Stimulated activated CD4-positive, alpha-beta T cell treated with anti-CD3 and anti-CD28 coated beads, TNF-alpha, amount 100 ng/mL, for 1 hour (primary cell): Measurements from ENCODE around the gene PIP5K1C.
A peak's percentile ranks its signal among the peaks of the same experiment; 100 is the strongest.

Source experiments
- DNase-seq, 3 donors: peaks; one replicate each; pipeline ENCODE4 v3.0.0-alpha.2; 2020; ENCODE audit warnings: low read depth in 3 of 3, low spot score in 1 of 3

Gene PIP5K1C, protein sequence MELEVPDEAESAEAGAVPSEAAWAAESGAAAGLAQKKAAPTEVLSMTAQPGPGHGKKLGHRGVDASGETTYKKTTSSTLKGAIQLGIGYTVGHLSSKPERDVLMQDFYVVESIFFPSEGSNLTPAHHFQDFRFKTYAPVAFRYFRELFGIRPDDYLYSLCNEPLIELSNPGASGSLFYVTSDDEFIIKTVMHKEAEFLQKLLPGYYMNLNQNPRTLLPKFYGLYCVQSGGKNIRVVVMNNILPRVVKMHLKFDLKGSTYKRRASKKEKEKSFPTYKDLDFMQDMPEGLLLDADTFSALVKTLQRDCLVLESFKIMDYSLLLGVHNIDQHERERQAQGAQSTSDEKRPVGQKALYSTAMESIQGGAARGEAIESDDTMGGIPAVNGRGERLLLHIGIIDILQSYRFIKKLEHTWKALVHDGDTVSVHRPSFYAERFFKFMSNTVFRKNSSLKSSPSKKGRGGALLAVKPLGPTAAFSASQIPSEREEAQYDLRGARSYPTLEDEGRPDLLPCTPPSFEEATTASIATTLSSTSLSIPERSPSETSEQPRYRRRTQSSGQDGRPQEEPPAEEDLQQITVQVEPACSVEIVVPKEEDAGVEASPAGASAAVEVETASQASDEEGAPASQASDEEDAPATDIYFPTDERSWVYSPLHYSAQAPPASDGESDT

DNA sequence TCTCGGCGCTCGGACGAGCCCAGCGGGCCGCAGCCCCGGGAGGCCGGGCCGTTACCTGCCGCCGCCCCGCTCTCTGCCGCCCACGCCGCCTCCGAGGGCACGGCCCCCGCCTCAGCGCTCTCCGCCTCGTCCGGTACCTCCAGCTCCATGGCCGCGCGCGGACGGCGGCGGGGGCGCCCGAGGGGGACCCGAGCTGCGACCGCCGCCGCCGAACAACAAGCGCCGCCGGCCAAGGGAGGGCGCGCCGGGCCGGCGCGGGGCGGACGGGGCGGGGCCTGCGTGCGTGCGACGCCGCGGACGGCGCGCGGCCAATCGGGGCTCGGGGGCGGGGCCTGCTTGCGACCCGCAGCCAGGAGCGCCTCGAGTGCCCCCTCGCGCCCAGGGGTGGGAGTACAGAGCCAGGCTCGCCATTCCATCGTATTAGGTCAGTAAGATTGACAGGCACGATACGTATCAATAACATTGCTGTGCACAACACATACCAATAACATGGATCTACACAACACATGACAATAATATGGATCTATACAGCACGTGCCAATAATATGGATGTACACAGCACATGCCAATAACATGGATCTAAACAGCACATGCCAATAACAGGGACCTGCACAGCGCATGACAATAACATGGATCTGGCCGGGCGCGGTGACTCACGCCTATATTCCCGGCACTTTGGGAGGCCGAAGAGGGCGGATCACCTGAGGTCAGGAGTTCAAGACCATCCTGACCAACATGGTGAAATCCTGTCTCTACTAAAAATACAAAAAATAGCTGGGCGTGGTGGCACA, at the start of gene PIP5K1C:
Gene PIP5K1C (minus strand): TSS at position 227 of the 791 bp plus-strand sequence. CDS start 78 bp downstream, at position 149.
- DNase-seq = peak; percentile 79 to 95 (median 88)

DNA sequence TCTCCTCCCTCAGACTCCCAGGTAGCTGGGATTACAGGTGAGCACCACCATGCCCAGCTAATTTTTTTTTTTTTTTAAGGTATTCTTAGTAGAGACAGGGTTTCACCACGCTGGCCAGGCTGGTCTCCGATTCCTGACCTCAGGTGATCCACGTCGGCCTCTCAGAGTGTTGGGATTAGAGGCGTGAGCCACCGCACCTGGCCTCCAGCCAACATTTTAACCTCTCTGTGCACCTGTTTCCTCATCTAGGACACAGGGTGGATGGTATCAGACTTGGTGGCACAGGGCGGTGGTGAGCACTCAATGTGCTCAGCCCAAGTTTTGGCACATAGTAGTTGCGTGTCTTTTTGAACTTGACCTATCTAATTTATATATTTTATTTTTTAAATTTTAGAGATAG, 48.7 kb upstream of the PIP5K1C start:
- DNase-seq = no peak

DNA sequence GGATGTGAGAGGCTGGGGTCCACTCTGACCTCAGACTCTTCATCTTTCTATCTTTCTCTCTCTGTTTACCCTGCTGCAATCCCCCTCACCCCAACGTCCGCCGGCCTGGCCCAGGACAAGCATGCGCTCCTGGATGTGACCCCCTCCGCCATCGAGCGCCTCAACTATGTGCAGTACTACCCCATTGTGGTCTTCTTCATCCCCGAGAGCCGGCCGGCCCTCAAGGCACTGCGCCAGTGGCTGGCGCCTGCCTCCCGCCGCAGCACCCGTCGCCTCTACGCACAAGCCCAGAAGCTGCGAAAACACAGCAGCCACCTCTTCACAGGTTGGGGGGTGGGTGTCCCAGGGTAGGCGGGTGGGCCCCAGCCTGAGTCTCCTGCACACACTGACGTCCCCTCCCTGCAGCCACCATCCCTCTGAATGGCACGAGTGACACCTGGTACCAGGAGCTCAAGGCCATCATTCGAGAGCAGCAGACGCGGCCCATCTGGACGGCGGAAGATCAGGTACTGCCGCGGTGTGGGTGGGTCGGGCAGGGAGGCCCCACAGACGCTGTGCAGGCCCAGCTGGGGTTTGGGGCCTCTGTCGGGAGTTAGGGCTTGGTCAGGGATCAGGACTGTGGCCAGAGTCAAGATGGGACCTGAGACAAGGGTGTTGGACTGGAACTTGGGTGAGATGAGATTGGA, 46.2 kb upstream of the PIP5K1C start:
- DNase-seq = no peak

DNA sequence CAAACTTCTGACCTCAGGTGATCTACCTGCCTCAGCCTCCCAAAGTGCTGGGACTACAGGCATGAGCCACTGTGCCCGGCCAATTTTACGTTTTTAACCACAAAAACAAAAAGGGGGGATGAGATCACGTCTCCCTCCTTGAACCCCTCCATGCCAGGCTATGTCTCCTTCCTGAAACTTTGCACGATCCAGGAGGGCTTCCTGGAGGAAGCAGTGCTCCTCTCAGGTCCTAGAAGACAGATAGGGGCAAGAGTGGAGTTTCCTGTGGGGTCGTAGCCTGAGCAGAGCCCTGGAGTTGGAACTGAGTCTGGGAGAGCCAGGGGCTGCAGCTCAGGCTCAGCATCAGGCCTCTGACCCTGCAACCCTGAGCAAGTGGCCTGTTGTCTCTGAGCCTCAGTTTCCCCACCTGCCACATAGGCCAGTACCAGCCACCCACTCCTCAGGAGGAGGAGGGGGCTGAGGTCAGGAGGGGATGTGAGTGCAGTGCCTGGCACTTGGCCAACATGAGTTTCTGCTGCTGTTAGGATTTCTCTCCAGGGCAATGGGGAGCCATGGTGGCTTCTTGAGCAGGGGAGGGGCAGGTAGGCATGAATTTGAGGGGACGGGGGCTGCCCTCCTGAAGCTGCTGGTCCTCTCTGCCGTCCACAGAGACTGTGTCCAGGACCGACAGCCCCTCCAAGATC, 45.2 kb upstream of the PIP5K1C start:
- DNase-seq = no peak

DNA sequence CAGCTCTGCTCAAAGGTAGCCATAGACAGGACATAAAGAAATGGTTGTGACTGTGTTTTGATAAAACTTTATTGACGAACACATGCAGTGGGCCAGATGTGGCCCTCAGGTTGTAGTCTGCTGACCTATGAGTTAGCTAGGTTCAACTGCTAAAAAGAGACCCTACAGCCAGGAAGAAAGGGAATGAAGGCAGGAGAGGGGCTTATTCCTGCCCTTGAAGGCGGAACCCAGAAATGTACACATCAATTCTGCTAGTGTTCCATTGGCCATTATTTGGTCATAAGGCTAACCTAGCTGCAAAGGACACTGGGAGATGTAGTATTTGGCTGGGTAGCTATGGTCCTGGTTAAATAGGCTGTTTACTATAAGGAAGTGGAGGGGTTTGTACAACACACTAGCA, 43.2 kb upstream of the PIP5K1C start:
- no peak for DNase-seq

DNA sequence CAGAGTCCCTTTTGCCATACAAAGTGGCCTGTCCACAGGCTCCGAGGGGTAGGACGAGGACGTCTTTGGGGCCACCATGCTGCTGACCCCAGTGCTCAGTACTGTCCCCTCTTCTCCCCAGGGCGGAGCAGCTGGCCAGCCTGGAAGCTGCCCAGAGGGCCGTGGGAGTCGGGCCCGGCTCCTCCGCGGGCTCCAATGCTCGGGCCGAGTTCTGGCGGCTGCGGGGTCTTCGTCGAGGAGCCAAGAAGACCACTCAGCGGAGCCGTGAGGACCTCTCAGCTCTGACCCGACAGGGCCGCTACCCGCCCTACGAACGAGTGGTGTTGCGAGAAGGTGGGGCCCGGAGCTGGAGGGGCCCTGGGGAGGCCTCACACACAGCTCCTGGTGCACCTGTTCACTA, 40.2 kb upstream of the PIP5K1C start:
- DNase-seq = no peak

DNA sequence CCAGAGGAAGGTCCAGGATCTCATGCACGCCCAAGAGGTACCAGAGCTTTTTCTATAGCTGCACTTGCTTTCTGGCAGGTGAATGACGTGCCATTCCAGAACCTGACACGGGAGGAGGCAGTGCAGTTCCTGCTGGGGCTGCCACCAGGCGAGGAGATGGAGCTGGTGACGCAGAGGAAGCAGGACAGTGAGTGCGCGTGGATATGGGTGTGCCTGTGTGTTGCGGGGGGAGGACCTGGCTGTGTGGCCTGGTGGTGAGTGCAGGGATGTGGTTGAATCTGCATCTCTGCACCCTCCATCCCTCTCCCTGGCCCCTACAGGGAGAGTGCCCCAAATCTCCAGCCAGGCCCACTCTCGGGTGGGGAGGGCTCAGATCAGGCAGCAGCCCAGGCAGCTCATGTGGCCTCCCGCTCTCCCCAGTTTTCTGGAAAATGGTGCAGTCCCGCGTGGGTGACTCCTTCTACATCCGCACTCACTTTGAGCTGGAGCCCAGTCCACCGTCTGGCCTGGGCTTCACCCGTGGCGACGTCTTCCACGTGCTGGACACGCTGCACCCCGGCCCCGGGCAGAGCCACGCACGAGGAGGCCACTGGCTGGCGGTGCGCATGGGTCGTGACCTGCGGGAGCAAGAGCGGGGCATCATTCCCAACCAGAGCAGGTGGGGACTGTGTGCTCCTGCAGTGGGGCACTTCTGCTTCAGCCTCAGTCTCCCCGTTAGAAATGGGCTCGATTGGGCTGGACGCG, 38.4 kb upstream of the PIP5K1C start:
- no peak for DNase-seq

DNA sequence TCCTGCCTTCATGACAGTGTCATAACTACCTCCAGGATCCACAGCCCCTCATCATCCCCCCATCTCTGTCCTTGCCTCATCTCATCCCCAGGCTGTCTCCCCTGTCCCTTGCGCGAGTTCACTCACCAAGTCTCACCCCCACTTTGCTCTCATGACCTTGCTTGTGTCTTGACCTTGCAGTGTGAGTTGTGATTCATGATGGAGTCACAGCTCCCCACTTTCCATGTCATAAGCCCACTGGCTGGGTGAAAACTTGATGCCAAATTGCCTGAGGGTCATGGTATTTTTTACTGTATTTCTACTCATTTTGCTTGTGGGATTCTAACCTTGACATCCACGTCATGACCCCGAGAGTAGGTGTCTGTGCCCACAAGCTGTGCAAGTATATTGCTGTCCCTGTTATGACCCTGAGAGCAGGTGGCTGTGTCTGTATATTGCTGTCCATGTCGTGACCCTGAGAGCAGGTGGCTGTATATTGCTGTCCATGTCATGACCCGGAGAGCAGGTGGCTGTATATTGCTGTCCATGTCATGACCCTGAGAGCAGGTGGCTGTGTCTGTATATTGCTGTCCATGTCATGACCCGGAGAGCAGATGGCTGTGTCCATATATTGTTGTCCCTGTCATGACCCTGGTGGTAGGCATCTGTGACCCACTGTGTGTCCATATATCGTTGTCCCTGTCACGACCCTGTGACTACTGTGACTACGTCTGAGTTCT, 37.4 kb upstream of the PIP5K1C start:
- no peak for DNase-seq

DNA sequence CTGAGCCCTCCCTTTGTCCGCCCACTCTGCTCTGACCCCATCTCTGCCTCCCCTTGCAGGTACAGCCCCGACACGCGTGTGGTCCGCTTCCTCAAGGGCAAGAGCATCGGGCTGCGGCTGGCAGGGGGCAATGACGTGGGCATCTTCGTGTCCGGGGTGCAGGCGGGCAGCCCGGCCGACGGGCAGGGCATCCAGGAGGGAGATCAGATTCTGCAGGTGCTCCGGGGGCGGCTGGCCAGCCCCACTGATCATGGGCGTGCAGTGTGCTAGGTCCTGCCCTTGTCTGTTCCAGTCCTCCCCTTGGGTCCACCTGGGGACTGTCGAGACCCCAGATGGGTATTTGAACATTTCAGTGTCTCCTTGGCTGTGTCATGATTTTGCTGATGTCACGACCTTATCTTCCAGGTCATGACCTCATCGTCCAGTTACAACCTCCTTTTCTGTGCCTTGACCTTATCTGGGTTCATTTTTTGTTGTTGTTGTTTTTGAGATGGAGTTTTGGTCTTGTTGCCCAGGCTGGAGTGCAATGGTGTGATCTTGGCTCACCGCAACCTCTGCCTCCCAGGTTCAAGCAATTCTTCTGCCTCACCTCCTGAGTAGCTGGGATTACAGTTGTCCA, 35.9 kb upstream of the PIP5K1C start:
- DNase-seq = no peak

DNA sequence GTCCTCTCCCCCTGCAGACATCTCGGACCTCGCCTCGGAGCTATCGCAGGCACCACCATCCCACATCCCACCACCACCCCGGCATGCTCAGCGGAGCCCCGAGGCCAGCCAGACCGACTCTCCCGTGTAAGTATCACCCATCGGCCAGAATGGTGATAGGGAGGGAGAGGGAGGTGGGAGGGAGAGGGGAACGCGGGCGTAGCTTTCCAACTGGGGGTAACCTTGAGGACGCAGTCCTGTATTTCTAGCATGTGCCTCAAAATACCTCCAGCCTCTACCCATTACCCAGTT, 34.0 kb upstream of the PIP5K1C start:
- DNase-seq = no peak

DNA sequence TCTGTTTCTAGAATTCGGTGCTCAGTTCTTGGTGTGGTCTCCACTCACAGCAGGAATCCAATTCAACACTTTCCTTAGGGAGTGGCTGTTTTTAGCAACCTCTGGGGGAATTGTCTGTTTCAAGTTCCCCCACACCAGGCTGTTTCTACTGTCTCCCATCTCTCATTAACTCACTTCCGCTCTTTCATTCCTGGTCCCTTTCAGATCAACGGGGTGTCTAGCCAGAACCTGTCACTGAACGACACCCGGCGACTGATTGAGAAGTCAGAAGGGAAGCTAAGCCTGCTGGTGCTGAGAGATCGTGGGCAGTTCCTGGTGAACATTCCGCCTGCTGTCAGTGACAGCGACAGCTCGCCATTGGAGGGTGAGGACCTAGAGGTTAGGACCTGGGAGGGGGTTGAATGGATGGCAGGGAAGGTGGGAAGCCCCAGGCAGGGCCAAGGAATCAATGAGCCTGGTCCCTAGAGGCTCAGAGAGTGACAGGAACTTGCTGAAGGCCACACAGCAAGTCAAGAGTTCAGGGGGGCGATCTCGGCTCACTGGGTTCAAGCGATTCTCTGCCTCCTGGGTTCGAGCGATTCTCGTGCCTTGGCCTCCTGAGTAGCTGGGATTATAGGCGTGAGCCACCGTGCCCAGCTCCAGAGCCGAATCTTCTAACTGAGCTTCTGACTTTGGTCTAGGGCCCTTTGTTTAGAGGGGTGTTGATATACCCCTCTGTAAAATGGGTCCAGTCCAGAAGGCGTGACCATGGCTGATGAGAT, 33.5 kb upstream of the PIP5K1C start:
- no peak for DNase-seq

DNA sequence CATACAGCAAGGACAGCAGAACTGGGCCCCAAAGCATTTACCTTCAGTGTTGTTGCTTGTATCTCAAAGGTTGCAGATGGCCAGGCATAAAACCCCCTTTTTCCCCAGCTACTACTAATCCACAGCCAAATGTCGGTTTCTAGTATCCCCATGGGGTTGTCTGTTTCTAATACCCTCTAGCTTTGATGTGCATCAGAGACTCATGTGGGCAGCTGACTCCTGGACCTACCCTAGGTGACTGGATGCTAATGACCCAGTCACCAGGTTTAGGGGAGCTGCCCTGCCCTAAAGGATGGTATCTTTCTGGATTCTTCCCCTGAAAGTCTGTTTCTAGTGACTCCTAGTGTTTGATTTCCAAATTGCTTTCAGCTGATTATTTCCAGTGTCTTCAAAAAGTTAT, 31.8 kb upstream of the PIP5K1C start:
- DNase-seq = no peak

DNA sequence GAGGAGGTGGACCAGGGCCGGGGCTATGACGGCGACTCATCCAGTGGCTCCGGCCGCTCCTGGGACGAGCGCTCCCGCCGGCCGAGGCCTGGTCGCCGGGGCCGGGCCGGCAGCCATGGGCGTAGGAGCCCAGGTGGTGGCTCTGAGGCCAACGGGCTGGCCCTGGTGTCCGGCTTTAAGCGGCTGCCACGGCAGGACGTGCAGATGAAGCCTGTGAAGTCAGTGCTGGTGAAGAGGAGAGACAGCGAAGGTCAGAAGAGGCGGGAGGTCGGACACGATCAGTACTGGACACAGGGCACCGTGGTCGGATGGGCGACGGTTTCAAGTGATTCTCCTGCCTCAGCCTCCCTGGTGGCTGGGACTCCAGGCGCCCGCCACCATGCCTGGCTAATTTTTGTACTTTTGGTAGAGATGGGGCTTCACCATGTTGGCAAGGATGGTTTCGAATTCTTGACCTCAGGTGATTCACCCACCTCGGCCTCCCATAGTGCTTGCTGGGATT, 30.2 kb upstream of the PIP5K1C start:
- DNase-seq = no peak

DNA sequence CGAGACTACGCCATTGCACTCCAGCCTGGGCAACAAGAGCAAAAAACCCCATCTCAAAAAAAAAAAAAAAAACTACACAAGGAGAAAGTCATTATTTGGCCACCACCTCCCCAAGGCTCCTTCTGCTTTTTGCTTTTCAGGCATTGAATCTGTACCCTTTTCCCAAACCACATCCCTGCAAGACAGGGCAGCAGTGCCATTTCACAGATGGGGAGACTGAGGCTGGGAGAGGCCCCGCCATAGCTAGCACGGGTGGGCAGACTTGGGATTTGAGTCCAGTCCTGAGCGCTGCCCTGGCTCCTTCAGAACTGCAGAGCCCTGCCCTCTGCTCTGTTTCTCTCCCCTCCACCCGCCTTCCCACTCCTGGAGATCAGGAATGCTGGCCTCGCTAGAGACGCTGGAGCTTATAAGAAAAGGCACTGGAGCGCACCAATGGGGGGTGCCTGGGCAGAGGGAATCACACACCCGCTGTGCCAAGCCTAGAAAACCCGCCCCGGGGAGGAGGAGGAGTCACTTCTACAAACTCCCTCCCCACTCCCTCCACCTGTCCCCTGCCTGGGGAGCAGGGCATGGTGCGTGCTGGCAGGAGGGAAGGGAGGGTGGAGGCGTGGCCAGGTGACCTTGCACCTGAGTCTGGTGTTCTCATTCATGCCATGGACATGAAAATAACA, 25.5 kb upstream of the PIP5K1C start:
- no peak for DNase-seq

DNA sequence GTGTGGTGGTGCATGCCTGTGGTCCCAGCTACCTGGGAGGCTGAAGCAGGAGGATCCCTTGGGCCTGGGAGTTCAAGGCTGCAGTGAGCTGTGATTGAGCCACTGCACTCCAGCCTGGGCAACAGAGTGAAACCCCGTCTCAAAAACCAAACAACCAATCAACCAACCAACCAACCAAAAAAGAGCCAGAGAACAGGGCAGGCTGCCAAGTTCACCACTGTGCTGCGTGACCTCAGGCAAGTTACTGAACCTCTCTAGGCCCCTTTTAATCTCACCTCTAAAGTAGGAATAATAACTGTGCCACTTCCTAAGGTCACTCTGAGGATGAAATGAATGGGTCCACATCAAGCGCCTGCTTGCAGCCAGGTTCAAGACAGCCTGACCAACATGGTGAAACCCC, 24.9 kb upstream of the PIP5K1C start:
- no peak for DNase-seq

DNA sequence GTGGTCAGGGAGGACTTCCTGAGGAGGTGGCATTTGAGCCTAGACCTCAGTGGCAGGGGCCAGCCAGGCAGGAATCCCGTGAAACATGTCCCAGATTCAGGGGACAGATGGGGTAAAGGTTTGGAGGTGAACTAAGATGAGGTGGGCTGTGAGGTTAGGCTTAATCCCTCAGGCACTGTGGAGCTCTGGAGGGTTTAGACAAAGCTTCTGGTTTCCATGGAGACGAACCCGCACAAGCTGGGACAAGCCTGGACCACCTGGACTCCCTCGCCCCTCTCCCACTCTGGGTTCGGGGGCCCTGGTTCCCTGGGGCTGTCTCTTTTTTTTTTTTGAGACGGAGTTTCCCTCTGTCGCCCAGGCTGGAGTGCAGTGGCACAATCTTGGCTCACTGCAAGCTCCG, 23.6 kb upstream of the PIP5K1C start:
- no peak for DNase-seq

DNA sequence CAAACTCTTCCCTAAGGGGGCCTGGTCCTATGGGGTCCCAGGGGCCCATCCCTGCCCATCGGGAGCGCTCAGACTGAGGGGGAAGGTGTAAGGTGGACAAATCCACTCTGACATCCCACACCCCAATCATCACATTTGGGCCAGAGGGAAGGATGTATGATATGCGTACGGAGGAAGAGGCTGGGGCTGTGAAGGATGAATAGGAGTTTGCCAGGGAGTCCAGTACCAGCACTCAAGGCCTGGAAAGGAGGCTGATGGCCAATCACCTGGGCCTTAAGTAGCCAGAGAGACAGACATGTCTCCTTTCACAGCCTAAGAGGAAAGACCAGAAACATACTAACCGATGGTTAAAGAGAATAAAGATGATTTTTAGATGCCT, 22.8 kb upstream of the PIP5K1C start:
- no peak for DNase-seq
